Measurements from ENCODE around the gene CHMP4B.

The CHMP4B gene

GRCh38 chr20:33822423-33822822 is 11.3 kb downstream of the CHMP4B start:
- in situ Hi-C loops (cut with HindIII; ENCODE audit: low pct_ligation_motif_present, low sequenced_read_pairs), result no loop called here

GRCh38 chr20:33822991-33823390 is 11.8 kb downstream of the CHMP4B start:
- Histone ChIP-seq H3K27me3 (replicated peaks) (no peaks in the 10 kb centered on the region), H3K4me3 (ENCODE audit: low read depth, low read length) (no peak overlapping the region), H3K27ac (no peak overlapping the region), H3K36me3 (replicated peaks) (no peaks in the 10 kb centered on the region)
- no peak for DNase-seq
- in situ Hi-C loops (cut with HindIII; ENCODE audit: low pct_ligation_motif_present, low sequenced_read_pairs), result no loop called here
- TF ChIP-seq CTCF (IDR thresholded peaks at IDR 0.05; ENCODE audit: low read depth, low read length, missing control alignments), result no peak

More at GRCh38 chr20:33822423-33822822, 11.3 kb downstream of the CHMP4B start:
- no peak overlapping the region for H3K27ac ChIP-seq
- H3K4me3 ChIP-seq (ENCODE audit: low read depth, low read length), result no peak overlapping the region
- no peaks in the 10 kb centered on the region for H3K36me3 ChIP-seq (replicated peaks)
- no peaks in the 10 kb centered on the region for H3K27me3 ChIP-seq (replicated peaks)
- no peak for DNase-seq
- no peak for TF ChIP-seq CTCF (IDR thresholded peaks at IDR 0.05; ENCODE audit: low read depth, low read length, missing control alignments)

GRCh38 chr20:33824852-33825251 is 13.7 kb downstream of the CHMP4B start:
- DNase-seq, result no peak
- in situ Hi-C loops (cut with HindIII; ENCODE audit: low pct_ligation_motif_present, low sequenced_read_pairs), result no loop called here
- Histone ChIP-seq H3K4me3 (ENCODE audit: low read depth, low read length) (no peak overlapping the region), H3K36me3 (replicated peaks) (no peaks in the 10 kb centered on the region), H3K27me3 (replicated peaks) (no peaks in the 10 kb centered on the region), H3K27ac (no peak overlapping the region)
- no peak for TF ChIP-seq CTCF (IDR thresholded peaks at IDR 0.05; ENCODE audit: low read depth, low read length, missing control alignments)

- Histone ChIP-seq H3K36me3 (replicated peaks) (no peaks in the 10 kb centered on the region), H3K27ac (no peak overlapping the region), H3K4me3 (ENCODE audit: low read depth, low read length) (no peak overlapping the region), H3K27me3 (replicated peaks) (no peaks in the 10 kb centered on the region)
- DNase-seq, result no peak
- TF ChIP-seq CTCF (IDR thresholded peaks at IDR 0.05; ENCODE audit: low read depth, low read length, missing control alignments), result no peak
- in situ Hi-C loops (cut with HindIII; ENCODE audit: low pct_ligation_motif_present, low sequenced_read_pairs), result no loop called here
Observed at GRCh38 chr20:33825340-33826269, 14.5 kb downstream of the CHMP4B start.

GRCh38 chr20:33826270-33826897 is 15.2 kb downstream of the CHMP4B start:
- Histone ChIP-seq H3K4me3 (ENCODE audit: low read depth, low read length) (no peak overlapping the region), H3K27ac (no peak overlapping the region), H3K27me3 (replicated peaks) (no peaks in the 10 kb centered on the region), H3K36me3 (replicated peaks) (no peaks in the 10 kb centered on the region)
- DNase-seq, result no peak
- TF ChIP-seq CTCF (IDR thresholded peaks at IDR 0.05; ENCODE audit: low read depth, low read length, missing control alignments), result no peak
- in situ Hi-C loops (cut with HindIII; ENCODE audit: low pct_ligation_motif_present, low sequenced_read_pairs), result no loop called here
